IMR-90 (cell line): ENCODE data around the gene FITM2. TPM values are rescaled to one million over a fixed set of nuclear protein-coding genes. Genes with fewer than 3 reads are reported as not detected.

Experiments used
- ATAC-seq: fragments of 200-7000 bp; cut with Tn5 transposase; 2 replicates; pipeline ENCODE4 v1.9.1; 2020; ENCODE audit warnings: low read depth, mild to moderate bottlenecking, moderate library complexity
- BruUV-seq: library from RNA; stranded (reverse); fragments of 400-500 nt; replicated peaks from 2 replicates; lab custom pipeline; 2021; lab: Mats Ljungman, UMichigan
- CTCF ChIA-PET: fragments of 300-600 bp; formaldehyde crosslinking; extraction: SDS; loops from one replicate; lab custom pipeline; 2021; ENCODE audit warnings: antibody characterized with exemption; lab: Yijun Ruan, JAX
- POLR2A ChIA-PET: fragments of 300-600 bp; sonication (Branson Sonifier 250); formaldehyde crosslinking; loops from one replicate; lab custom pipeline; 2022; ENCODE audit warnings: antibody characterized with exemption; ENCODE audit not compliant: unreplicated experiment; lab: Charles Lee
- DNase-seq: peaks from one replicate; pipeline ENCODE4 v3.0.0; 2013
- H2AFZ ChIP-seq: replicated peaks from 2 replicates; pipeline ENCODE3; 2013; ENCODE audit warnings: low read length, mild to moderate bottlenecking; ENCODE audit not compliant: poor library complexity
- H2AK5ac ChIP-seq: 2 replicates; pipeline ENCODE4 v1.6.1; 2013; ENCODE audit warnings: low read depth, low read length, inconsistent platforms
- H2AK9ac ChIP-seq: replicated peaks from 2 replicates; pipeline ENCODE3; 2013; ENCODE audit warnings: mild to moderate bottlenecking, low read depth, low read length, moderate library complexity; ENCODE audit not compliant: poor library complexity
- H2BK120ac ChIP-seq: 2 replicates; pipeline ENCODE4 v1.6.1; 2013; ENCODE audit warnings: low read depth, low read length, inconsistent platforms
- H2BK15ac ChIP-seq: 3 replicates; pipeline ENCODE4 v1.6.1; 2013; ENCODE audit warnings: low read depth, low read length, inconsistent platforms
- H2BK20ac ChIP-seq: 2 replicates; pipeline ENCODE4 v1.6.1; 2013; ENCODE audit warnings: low read depth, mild to moderate bottlenecking, inconsistent platforms, low read length, moderate library complexity
- H2BK5ac ChIP-seq: 2 replicates; pipeline ENCODE4 v1.6.1; 2013; ENCODE audit warnings: mild to moderate bottlenecking, low read depth, low read length, inconsistent platforms; ENCODE audit not compliant: poor library complexity, severe bottlenecking
- H3K14ac ChIP-seq: replicated peaks from 2 replicates; pipeline ENCODE4 v1.6.1; 2013; ENCODE audit warnings: low read depth, low read length, inconsistent platforms
- H3K18ac ChIP-seq: 2 replicates; pipeline ENCODE4 v1.6.1; 2013; ENCODE audit warnings: low read depth, low read length, control low read depth
- H3K23ac ChIP-seq: 2 replicates; pipeline ENCODE4 v1.6.1; 2013; ENCODE audit warnings: low read depth, low read length, inconsistent platforms
- H3K27ac ChIP-seq: 2 replicates; pipeline ENCODE4 v1.5.1; 2013; ENCODE audit warnings: mild to moderate bottlenecking, control low read depth, low read length; ENCODE audit not compliant: insufficient read depth
- H3K27me3 ChIP-seq: 2 replicates; pipeline ENCODE4 v1.6.1; 2013; ENCODE audit warnings: low read length; ENCODE audit not compliant: control insufficient read depth, insufficient read depth
- H3K36me3 ChIP-seq: 2 replicates; pipeline ENCODE4 v1.6.1; 2013; ENCODE audit warnings: low read length, mixed read lengths; ENCODE audit not compliant: control insufficient read depth, insufficient read depth
- H3K4ac ChIP-seq: 2 replicates; pipeline ENCODE4 v1.6.1; 2013; ENCODE audit warnings: low read depth, low read length, inconsistent platforms
- H3K4me1 ChIP-seq: 2 replicates; pipeline ENCODE4 v1.6.1; 2013; ENCODE audit warnings: low read length, mixed read lengths; ENCODE audit not compliant: control insufficient read depth, insufficient read depth
- H3K4me2 ChIP-seq: 2 replicates; pipeline ENCODE4 v1.6.1; 2013; ENCODE audit warnings: low read depth, mild to moderate bottlenecking, control low read depth, low read length, moderate library complexity
- H3K4me3 ChIP-seq: 2 replicates; pipeline ENCODE4 v1.5.1; 2013; ENCODE audit warnings: low read depth, mild to moderate bottlenecking, control low read depth, low read length, moderate library complexity; ENCODE audit not compliant: insufficient read depth
- H3K56ac ChIP-seq: 2 replicates; pipeline ENCODE4 v1.6.1; 2013; ENCODE audit warnings: low read length, inconsistent platforms; ENCODE audit not compliant: insufficient read depth; ENCODE audit errors: extremely low read depth
- H3K79me1 ChIP-seq, 2 experiments: 2 replicates each; pipeline ENCODE4 v1.6.1; 2013; ENCODE audit warnings: low read length in 2 of 2, inconsistent platforms in 1 of 2, low read depth in 1 of 2
- H3K9ac ChIP-seq: 2 replicates; pipeline ENCODE4 v1.6.1; 2013; ENCODE audit warnings: low read depth, low read length, control low read depth
- H3K9me1 ChIP-seq: 2 replicates; pipeline ENCODE4 v1.6.1; 2013; ENCODE audit warnings: low read length, inconsistent platforms; ENCODE audit not compliant: insufficient read depth
- H3K9me3 ChIP-seq: 2 replicates; pipeline ENCODE4 v1.6.1; 2013; ENCODE audit warnings: low read length; ENCODE audit not compliant: control insufficient read depth, insufficient read depth
- H4K20me1 ChIP-seq: 2 replicates; pipeline ENCODE4 v1.6.1; 2013; ENCODE audit warnings: low read length, inconsistent platforms; ENCODE audit not compliant: insufficient read depth
- H4K5ac ChIP-seq: 2 replicates; pipeline ENCODE4 v1.6.1; 2013; ENCODE audit warnings: mild to moderate bottlenecking, low read depth, low read length, control low read depth
- H4K8ac ChIP-seq, 2 experiments: 2 replicates each; pipeline ENCODE4 v1.6.1; 2013; ENCODE audit warnings: low read depth in 2 of 2, low read length in 2 of 2, control low read depth in 1 of 2, inconsistent platforms in 1 of 2
- H4K91ac ChIP-seq: 2 replicates; pipeline ENCODE4 v1.6.1; 2013; ENCODE audit warnings: low read depth, low read length, inconsistent platforms; ENCODE audit not compliant: insufficient read depth
- BHLHE40 ChIP-seq: fragments of 150-350 bp; IDR thresholded peaks from 2 replicates; pipeline ENCODE4 v1.6.1; 2016; ENCODE audit warnings: mild to moderate bottlenecking, low read depth, low read length
- CEBPB ChIP-seq: IDR thresholded peaks from 2 replicates; pipeline ENCODE4 v1.6.1; 2012; ENCODE audit warnings: low read depth, low read length, improper control_type of control experiment
- CHD1 ChIP-seq: IDR thresholded peaks from 2 replicates; pipeline ENCODE4 v1.6.1; 2012; ENCODE audit warnings: low read depth, low read length, improper control_type of control experiment
- CTCF ChIP-seq: conservative IDR thresholded peaks from 2 replicates; pipeline ENCODE4 v1.5.1; 2012; ENCODE audit warnings: mild to moderate bottlenecking, low read depth, low read length, improper control_type of control experiment
- FOS ChIP-seq: fragments of 150-350 bp; IDR thresholded peaks from 2 replicates; pipeline ENCODE4 v1.6.1; 2016; ENCODE audit warnings: low read depth, low read length
- MAFK ChIP-seq: IDR thresholded peaks from 2 replicates; pipeline ENCODE4 v1.6.1; 2012; ENCODE audit warnings: low read depth, low read length, improper control_type of control experiment
- MXI1 ChIP-seq: IDR thresholded peaks from 2 replicates; pipeline ENCODE4 v1.6.1; 2012; ENCODE audit warnings: low read depth, mild to moderate bottlenecking, low read length, moderate library complexity, borderline replicate concordance
- NFE2L2 ChIP-seq: fragments of 150-350 bp; IDR thresholded peaks from 2 replicates; pipeline ENCODE4 v1.6.1; 2016; ENCODE audit warnings: low read depth, mild to moderate bottlenecking, low read length
- POLR2A ChIP-seq: IDR thresholded peaks from 2 replicates; pipeline ENCODE4 v1.6.1; 2012; ENCODE audit warnings: mild to moderate bottlenecking, low read depth, low read length
- RAD21 ChIP-seq: IDR thresholded peaks from 2 replicates; pipeline ENCODE4 v1.6.1; 2012; ENCODE audit warnings: low read length, improper control_type of control experiment
- RFX5 ChIP-seq: IDR thresholded peaks from 2 replicates; pipeline ENCODE4 v1.8.0; 2012; ENCODE audit warnings: low read depth, mild to moderate bottlenecking, low read length, moderate library complexity
- WGBS, 2 experiments: methylation state at CpG; one replicate each; pipeline versions ENCODE4 v1.1.5 to v1.1.7; 2013; ENCODE audit warnings: missing lambda C conversion rate in 2 of 2; ENCODE audit not compliant: insufficient read length in 1 of 2; ENCODE audit errors: extremely low coverage in 2 of 2; 5-methylcytosine and 5-hydroxymethylcytosine counted together
- dilution Hi-C: fragments of 300-500 bp; cut with HindIII; formaldehyde crosslinking; loops from one replicate; pipeline ENCODE4 v1.14.3; 2018; ENCODE audit warnings: low sequenced_read_pairs; ENCODE audit not compliant: unreplicated experiment
- in situ Hi-C: fragments of 300-500 bp; cut with MboI; formaldehyde crosslinking; loops from 3 replicates; pipeline ENCODE4 v1.14.3; 2019; ENCODE audit warnings: low sequenced_read_pairs, inconsistent platforms, mixed read lengths
- intact Hi-C: fragments of 100-400 bp; cut with micrococcal nuclease; formaldehyde crosslinking; loops from 2 replicates; pipeline ENCODE4 v1.10.0; 2022
- polyA plus RNA-seq, 3 experiments: library from polyadenylated mRNA; depleted of rRNA; stranded (reverse); fragments of >200 nt; gene quantifications; 2 replicates each; pipeline ENCODE4 v1.2.3, GENCODE V29; 2012; ENCODE audit warnings: low replicate concordance in 1 of 3
- total RNA-seq: library from RNA; depleted of rRNA; stranded (reverse); fragments of >200 nt; gene quantifications from 2 replicates; pipeline ENCODE4 v1.2.3, GENCODE V29; 2012
- TF ChIP-seq, protein P1 (sequence below): fragments of 150-350 bp; IDR thresholded peaks from 2 replicates; pipeline ENCODE4 v1.6.1; 2017; ENCODE audit warnings: mild to moderate bottlenecking, antibody characterized with exemption, low read length, low read depth

FITM2 gene
- total and polyA plus RNA-seq, 2 of the 4 experiments (the other 2 are of a cell fraction): 3.4 to 6.5 TPM

- no peaks in the 10 kb centered on the region for H3K4me1 ChIP-seq
- POLR2A ChIA-PET: no interaction called here
- H2AK9ac ChIP-seq: no peak overlapping the region
- TF ChIP-seq BHLHE40 (no peak), RFX5 (no peak), CEBPB (no peak), CHD1 (no peak), POLR2A (no peak), MXI1 (no peak), RAD21 (no peak), CTCF (no peak), NFE2L2 (no peak), MAFK (no peak), FOS (no peak)
- TF ChIP-seq, protein P1, sequence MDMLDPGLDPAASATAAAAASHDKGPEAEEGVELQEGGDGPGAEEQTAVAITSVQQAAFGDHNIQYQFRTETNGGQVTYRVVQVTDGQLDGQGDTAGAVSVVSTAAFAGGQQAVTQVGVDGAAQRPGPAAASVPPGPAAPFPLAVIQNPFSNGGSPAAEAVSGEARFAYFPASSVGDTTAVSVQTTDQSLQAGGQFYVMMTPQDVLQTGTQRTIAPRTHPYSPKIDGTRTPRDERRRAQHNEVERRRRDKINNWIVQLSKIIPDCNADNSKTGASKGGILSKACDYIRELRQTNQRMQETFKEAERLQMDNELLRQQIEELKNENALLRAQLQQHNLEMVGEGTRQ: no peak
- H3K23ac ChIP-seq: no peak overlapping the region
- no peaks in the 10 kb centered on the region for H3K36me3 ChIP-seq
- H4K91ac ChIP-seq: no peak overlapping the region
- H4K5ac ChIP-seq: no peak overlapping the region
- H2BK20ac ChIP-seq: no peak overlapping the region
- no peaks in the 10 kb centered on the region for H3K79me1 ChIP-seq
- no peak overlapping the region for H3K9ac ChIP-seq
- H2AFZ ChIP-seq: no peak overlapping the region
- no peak overlapping the region for H3K14ac ChIP-seq
- intact Hi-C loops (no loop called here), dilution Hi-C loops (no loop called here), in situ Hi-C loops (no loop called here)
- H3K4ac ChIP-seq: no peak overlapping the region
- H3K56ac ChIP-seq: no peak overlapping the region
- H2BK120ac ChIP-seq: no peak overlapping the region
- H4K20me1 ChIP-seq: no peaks in the 10 kb centered on the region
- CTCF ChIA-PET: no interaction called here
- H2AK5ac ChIP-seq: no peak overlapping the region
- no peak overlapping the region for H2BK15ac ChIP-seq
- DNase-seq: no peak
- no peak overlapping the region for H3K27ac ChIP-seq
- H3K27me3 ChIP-seq: no peaks in the 10 kb centered on the region
- H3K9me1 ChIP-seq: no peaks in the 10 kb centered on the region
- no peak overlapping the region for H2BK5ac ChIP-seq
- H3K9me3 ChIP-seq: no peaks in the 10 kb centered on the region
- no TSS peak for BruUV-seq
- H4K8ac ChIP-seq: no peak overlapping the region
- no peak for ATAC-seq
- no peak overlapping the region for H3K4me3 ChIP-seq
- H3K18ac ChIP-seq: no peak overlapping the region
- no peak overlapping the region for H3K4me2 ChIP-seq
- no CpG with 5 or more reads among the region's 4 CpGs for whole genome bisulfite sequencing, 2 experiments
These were observed 13.3 kb downstream of the FITM2 start for GRCh38 chr20:44297721-44298120.
